ENCODE measurements around the gene TMEM204.
A peak's percentile ranks its signal among the peaks of the same experiment; 100 is the strongest.

Gene TMEM204

DNA sequence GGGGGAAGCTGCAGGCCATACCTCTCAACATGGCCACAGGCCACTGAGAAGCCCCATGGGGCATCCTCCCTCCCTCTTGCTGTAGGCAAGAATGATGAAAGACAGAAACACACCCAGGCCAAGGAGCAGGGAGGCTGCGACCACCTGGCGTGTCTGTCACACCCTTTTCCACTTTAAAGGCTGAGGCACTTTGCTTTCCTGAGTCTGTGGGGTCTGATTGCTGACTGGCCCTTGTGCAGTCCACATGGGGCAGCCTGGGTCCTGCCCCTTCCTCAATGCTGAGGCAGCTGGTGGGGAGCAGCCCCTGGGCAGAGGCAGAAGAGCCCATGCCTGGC, 8.7 kb downstream of the TMEM204 start:
- H3K4ac ChIP-seq (ENCODE audit: low read depth, low read length): no peak overlapping the region
- no peak overlapping the region for H2AK5ac ChIP-seq (ENCODE audit: low read length)
- no peak overlapping the region for H4K12ac ChIP-seq (ENCODE audit: low read depth, low read length)
- peak overlapping the region; percentile 0 for H2BK12ac ChIP-seq (ENCODE audit: low read length)
- H3K4me2 ChIP-seq (ENCODE audit: low read length): no peak overlapping the region
- H3K36me3 ChIP-seq (ENCODE audit: control insufficient read depth in 1 of 2, insufficient read depth in 2 of 2, low read length in 2 of 2): peaks cover 51 to 54% of the 10 kb centered on the region in 2 experiments
- no peak overlapping the region for H3K23ac ChIP-seq (ENCODE audit: low read length)
- H3K9me3 ChIP-seq (ENCODE audit: insufficient read depth, low read depth, low read length): peaks cover 6% of the 10 kb centered on the region
- no peak for DNase-seq
- no peak overlapping the region for H2AFZ ChIP-seq (ENCODE audit: insufficient read depth, low read length, poor library complexity)
- peaks cover 5% of the 10 kb centered on the region for H3K79me1 ChIP-seq (ENCODE audit: low read length)
- H2BK5ac ChIP-seq (ENCODE audit: low read depth, low read length, poor library complexity): no peak overlapping the region
- H3K4me3 ChIP-seq (ENCODE audit: low read depth, low read length): no peak overlapping the region
- peaks cover 15 to 27% of the 10 kb centered on the region in 2 experiments for H3K4me1 ChIP-seq (ENCODE audit: control insufficient read depth in 1 of 2, insufficient read depth in 2 of 2, low read length in 2 of 2)
- H3K18ac ChIP-seq (ENCODE audit: low read length): peak overlapping the region; percentile 2
- H4K8ac ChIP-seq (ENCODE audit: low read depth, low read length): no peak overlapping the region
- no peak overlapping the region for H3K14ac ChIP-seq (ENCODE audit: low read length)
- no peak overlapping the region for H3K27ac ChIP-seq (ENCODE audit: low read depth, low read length)
- no peaks in the 10 kb centered on the region for H3K27me3 ChIP-seq (ENCODE audit: insufficient read depth, low read length)
- H4K91ac ChIP-seq (ENCODE audit: low read depth, low read length): peak overlapping the region; percentile 31
- H3K79me2 ChIP-seq (ENCODE audit: control insufficient read depth, insufficient read depth, low read length, poor library complexity): peaks cover 1% of the 10 kb centered on the region
- no peak overlapping the region for H3K9ac ChIP-seq (ENCODE audit: low read length)
- no CpG with 5 or more reads among the region's 2 CpGs for WGBS (ENCODE audit: extremely low coverage, insufficient coverage, insufficient read length)
- H2BK120ac ChIP-seq (ENCODE audit: insufficient read depth, low read length, poor library complexity): no peak overlapping the region

- Histone ChIP-seq H2AK5ac (ENCODE audit: low read length) (peak overlapping the region; percentile 12), H3K23ac (ENCODE audit: low read length) (no peak overlapping the region), H2BK120ac (ENCODE audit: insufficient read depth, low read length, poor library complexity) (no peak overlapping the region), H2BK12ac (ENCODE audit: low read length) (peak overlapping the region; percentile 0), H3K79me2 (ENCODE audit: control insufficient read depth, insufficient read depth, low read length, poor library complexity) (peaks cover 1% of the 10 kb centered on the region), H2BK5ac (ENCODE audit: low read depth, low read length, poor library complexity) (no peak overlapping the region), H3K4me3 (ENCODE audit: low read depth, low read length) (peak overlapping the region; percentile 50), H3K4me2 (ENCODE audit: low read length) (no peak overlapping the region), H2AFZ (ENCODE audit: insufficient read depth, low read length, poor library complexity) (no peak overlapping the region), H4K8ac (ENCODE audit: low read depth, low read length) (no peak overlapping the region), H3K27ac (ENCODE audit: low read depth, low read length) (peak overlapping the region; percentile 9), H3K4ac (ENCODE audit: low read depth, low read length) (no peak overlapping the region), H4K91ac (ENCODE audit: low read depth, low read length) (peak overlapping the region; percentile 31), H3K9ac (ENCODE audit: low read length) (no peak overlapping the region), H4K12ac (ENCODE audit: low read depth, low read length) (no peak overlapping the region), H3K79me1 (ENCODE audit: low read length) (peaks cover 5% of the 10 kb centered on the region), H3K14ac (ENCODE audit: low read length) (peak overlapping the region; percentile 1), H3K36me3 (ENCODE audit: control insufficient read depth in 1 of 2, insufficient read depth in 2 of 2, low read length in 2 of 2) (peaks cover 47 to 50% of the 10 kb centered on the region in 2 experiments), H3K18ac (ENCODE audit: low read length) (peak overlapping the region; percentile 2), H3K4me1 (ENCODE audit: control insufficient read depth in 1 of 2, insufficient read depth in 2 of 2, low read length in 2 of 2) (peaks cover 15 to 27% of the 10 kb centered on the region in 2 experiments), H3K9me3 (ENCODE audit: insufficient read depth, low read depth, low read length) (peaks cover 6% of the 10 kb centered on the region), H3K27me3 (ENCODE audit: insufficient read depth, low read length) (no peaks in the 10 kb centered on the region)
- no peak for DNase-seq
- no CpG with 5 or more reads among the region's 18 CpGs for WGBS (ENCODE audit: extremely low coverage, insufficient coverage, insufficient read length)
Observed at GRCh38 chr16:1542533-1542932, 9.1 kb downstream of the TMEM204 start.

DNA sequence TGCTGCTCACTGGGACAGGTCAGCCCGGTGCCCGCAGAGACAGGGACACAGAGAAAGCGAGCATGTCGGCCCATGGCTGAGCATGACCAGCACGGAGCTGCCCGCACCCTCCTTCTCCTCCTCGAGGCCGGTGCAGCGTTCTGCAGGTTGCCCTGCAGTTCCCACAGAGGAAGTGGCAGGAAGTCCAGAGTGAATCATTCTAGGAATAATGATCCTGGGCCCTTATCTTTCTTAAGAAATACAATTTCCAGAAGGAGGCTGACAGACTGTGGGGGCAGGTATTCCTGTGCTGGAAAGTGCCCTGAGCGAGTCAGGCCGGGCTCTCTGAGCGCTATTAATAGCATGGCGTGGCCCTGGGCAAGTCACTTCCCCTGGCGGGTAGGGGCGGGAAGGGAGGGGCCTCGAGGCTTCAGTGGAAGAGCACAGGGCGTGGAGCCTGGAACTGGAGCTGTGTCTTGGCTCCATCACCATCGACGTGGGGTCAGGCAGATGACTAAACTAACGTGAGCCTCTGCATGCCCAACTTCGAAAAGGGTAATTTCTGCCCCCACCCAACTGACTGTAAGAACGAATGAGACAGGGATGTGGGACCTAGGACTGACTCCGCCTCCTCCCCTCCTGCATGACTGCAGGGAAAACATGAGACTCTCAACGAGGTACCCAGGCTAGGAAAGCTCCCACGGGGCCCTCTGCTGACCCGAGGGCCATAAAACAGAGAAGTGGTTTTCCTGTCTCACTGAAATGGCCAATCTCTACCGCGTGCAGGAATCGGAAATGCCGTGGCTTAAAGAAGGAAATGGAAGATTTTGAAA, 9.8 kb downstream of the TMEM204 start:
- Histone ChIP-seq H3K27me3 (ENCODE audit: insufficient read depth, low read length) (no peaks in the 10 kb centered on the region), H3K36me3 (ENCODE audit: control insufficient read depth in 1 of 2, insufficient read depth in 2 of 2, low read length in 2 of 2) (peaks cover 39 to 43% of the 10 kb centered on the region in 2 experiments), H3K23ac (ENCODE audit: low read length) (no peak overlapping the region), H2BK120ac (ENCODE audit: insufficient read depth, low read length, poor library complexity) (no peak overlapping the region), H3K4me2 (ENCODE audit: low read length) (no peak overlapping the region), H3K27ac (ENCODE audit: low read depth, low read length) (peak overlapping the region; percentile 9), H2AK5ac (ENCODE audit: low read length) (no peak overlapping the region), H3K9me3 (ENCODE audit: insufficient read depth, low read depth, low read length) (peaks cover 6% of the 10 kb centered on the region), H3K4ac (ENCODE audit: low read depth, low read length) (no peak overlapping the region), H4K91ac (ENCODE audit: low read depth, low read length) (peak overlapping the region; percentile 31), H3K18ac (ENCODE audit: low read length) (no peak overlapping the region), H3K4me3 (ENCODE audit: low read depth, low read length) (no peak overlapping the region), H3K9ac (ENCODE audit: low read length) (no peak overlapping the region), H3K4me1 (ENCODE audit: control insufficient read depth in 1 of 2, insufficient read depth in 2 of 2, low read length in 2 of 2) (peaks cover 15 to 27% of the 10 kb centered on the region in 2 experiments), H3K14ac (ENCODE audit: low read length) (no peak overlapping the region), H2AFZ (ENCODE audit: insufficient read depth, low read length, poor library complexity) (no peak overlapping the region), H3K79me1 (ENCODE audit: low read length) (peaks cover 5% of the 10 kb centered on the region), H4K12ac (ENCODE audit: low read depth, low read length) (no peak overlapping the region), H4K8ac (ENCODE audit: low read depth, low read length) (no peak overlapping the region), H2BK5ac (ENCODE audit: low read depth, low read length, poor library complexity) (no peak overlapping the region), H2BK12ac (ENCODE audit: low read length) (no peak overlapping the region), H3K79me2 (ENCODE audit: control insufficient read depth, insufficient read depth, low read length, poor library complexity) (peaks cover 1% of the 10 kb centered on the region)
- no CpG with 5 or more reads among the region's 30 CpGs for WGBS (ENCODE audit: extremely low coverage, insufficient coverage, insufficient read length)
- peak; percentile 97 to 98 for DNase-seq

DNA sequence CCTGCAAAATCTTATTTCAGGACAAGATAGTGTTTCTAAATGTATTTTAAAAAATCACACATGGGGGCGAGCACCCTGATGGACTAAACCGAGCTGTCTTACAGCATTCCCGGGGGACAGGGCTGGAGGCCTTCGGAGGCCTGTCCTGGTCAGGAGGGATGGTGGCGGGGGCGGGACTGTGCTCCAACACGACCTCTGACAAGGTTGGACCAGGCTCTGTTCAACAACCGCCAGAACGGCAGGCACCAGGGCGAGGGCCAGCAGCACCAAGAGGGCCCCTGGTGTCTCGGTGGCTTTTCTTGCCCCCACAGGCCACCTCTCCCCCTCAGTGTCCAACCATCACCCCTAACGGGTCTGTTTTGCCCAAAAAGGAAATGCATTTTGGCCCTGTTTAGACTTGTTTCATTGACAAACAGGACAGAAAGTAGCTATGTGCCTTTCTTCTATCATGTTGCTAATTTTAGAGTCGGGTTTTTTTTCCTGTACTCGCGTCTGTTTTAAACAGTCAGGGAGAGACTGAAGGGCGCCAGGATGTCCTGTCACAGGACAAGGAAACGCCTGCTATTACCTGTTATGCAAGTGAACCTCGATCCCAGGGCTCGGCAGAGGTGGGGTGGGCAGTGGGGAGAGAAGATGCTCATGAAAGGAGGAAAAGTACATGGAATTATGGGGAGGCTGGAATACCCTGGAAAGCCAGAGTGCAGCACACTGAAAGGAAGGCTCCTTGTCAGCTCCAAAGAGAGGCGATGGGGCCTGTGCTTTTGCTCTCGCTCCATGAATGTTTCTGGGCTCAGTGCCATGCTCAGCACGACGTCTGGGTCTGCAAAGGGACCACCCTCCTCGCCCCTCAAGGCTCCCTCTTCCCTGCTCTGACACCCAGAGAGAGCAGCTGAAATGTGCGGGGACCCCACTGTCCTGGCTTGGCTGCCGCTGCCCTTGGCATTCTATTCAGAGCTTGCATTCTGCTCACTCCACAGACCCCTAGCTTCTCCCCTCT, 11.9 kb downstream of the TMEM204 start:
- WGBS (ENCODE audit: extremely low coverage, insufficient coverage, insufficient read length): no CpG with 5 or more reads among the region's 26 CpGs
- peaks cover 5% of the 10 kb centered on the region for H3K79me1 ChIP-seq (ENCODE audit: low read length)
- peak overlapping the region; percentile 29 for H2BK5ac ChIP-seq (ENCODE audit: low read depth, low read length, poor library complexity)
- H3K36me3 ChIP-seq (ENCODE audit: control insufficient read depth in 1 of 2, insufficient read depth in 2 of 2, low read length in 2 of 2): peaks cover 30 to 33% of the 10 kb centered on the region in 2 experiments
- H3K23ac ChIP-seq (ENCODE audit: low read length): no peak overlapping the region
- peak overlapping the region; percentile 21 for H3K18ac ChIP-seq (ENCODE audit: low read length)
- DNase-seq: no peak
- no peak overlapping the region for H3K9ac ChIP-seq (ENCODE audit: low read length)
- peak overlapping the region; percentile 45 for H3K14ac ChIP-seq (ENCODE audit: low read length)
- peaks cover 6% of the 10 kb centered on the region for H3K9me3 ChIP-seq (ENCODE audit: insufficient read depth, low read depth, low read length)
- no peak overlapping the region for H3K4me3 ChIP-seq (ENCODE audit: low read depth, low read length)
- H4K8ac ChIP-seq (ENCODE audit: low read depth, low read length): peak overlapping the region; percentile 43
- H3K4ac ChIP-seq (ENCODE audit: low read depth, low read length): peak overlapping the region; percentile 24
- no peak overlapping the region for H4K12ac ChIP-seq (ENCODE audit: low read depth, low read length)
- H3K79me2 ChIP-seq (ENCODE audit: control insufficient read depth, insufficient read depth, low read length, poor library complexity): peaks cover 1% of the 10 kb centered on the region
- H3K27me3 ChIP-seq (ENCODE audit: insufficient read depth, low read length): no peaks in the 10 kb centered on the region
- peak overlapping the region; percentile 39 for H2BK120ac ChIP-seq (ENCODE audit: insufficient read depth, low read length, poor library complexity)
- peak overlapping the region; percentile 6 for H3K4me2 ChIP-seq (ENCODE audit: low read length)
- peaks cover 15 to 27% of the 10 kb centered on the region in 2 experiments for H3K4me1 ChIP-seq (ENCODE audit: control insufficient read depth in 1 of 2, insufficient read depth in 2 of 2, low read length in 2 of 2)
- H2AFZ ChIP-seq (ENCODE audit: insufficient read depth, low read length, poor library complexity): no peak overlapping the region
- H3K27ac ChIP-seq (ENCODE audit: low read depth, low read length): peak overlapping the region; percentile 70
- no peak overlapping the region for H2AK5ac ChIP-seq (ENCODE audit: low read length)
- peak overlapping the region; percentile 67 for H4K91ac ChIP-seq (ENCODE audit: low read depth, low read length)
- peak overlapping the region; percentile 29 for H2BK12ac ChIP-seq (ENCODE audit: low read length)

Data from trophoblast cell (in vitro differentiated cells and primary cell).